HCT116 (cell line): ENCODE measurements around the gene TGM1. TPM values are rescaled to one million over a fixed set of nuclear protein-coding genes. Genes with fewer than 3 reads are reported as not detected.
A peak's percentile ranks its signal among the peaks of the same experiment; 100 is the strongest.

Experiments
- ATAC-seq: fragments of 200-7000 bp; cut with Tn5 transposase; 2 replicates; pipeline ENCODE4 v1.9.1; 2020; ENCODE audit warnings: mild to moderate bottlenecking, moderate library complexity
- BruUV-seq: library from RNA; stranded (reverse); fragments of 400-500 nt; replicated peaks from 2 replicates; lab custom pipeline; 2021; lab: Mats Ljungman, UMichigan
- CTCF ChIA-PET: fragments of 300-600 bp; sonication (Branson Sonifier 250); formaldehyde crosslinking; loops from one replicate; lab custom pipeline; 2021; ENCODE audit warnings: antibody characterized with exemption; lab: Charles Lee
- POLR2A ChIA-PET: fragments of 300-600, 350-600 bp; sonication (Branson Sonifier 250); formaldehyde crosslinking; loops from one replicate; lab custom pipeline; 2021; ENCODE audit warnings: antibody characterized with exemption; lab: Charles Lee
- RAD21 ChIA-PET, 2 experiments: fragments of 300-600 bp; sonication (Branson Sonifier 250); formaldehyde crosslinking; loops; one replicate each; lab custom pipeline; 2023; ENCODE audit warnings: low total read pairs in 2 of 2; ENCODE audit not compliant: uncharacterized antibody in 2 of 2, unreplicated experiment in 2 of 2, low non-redundant PET in 1 of 2; lab: Charles Lee
- DNase-seq: peaks from one replicate; pipeline ENCODE4 v3.0.0-alpha.2; 2010; ENCODE audit warnings: low read depth, low spot score
- H2AFZ ChIP-seq: fragments of 200-600 bp; shearing (Covaris generic), sonication (generic); 2 replicates; pipeline ENCODE4 v1.6.1; 2017; ENCODE audit warnings: low read depth, mixed run types, mixed read lengths, antibody characterized with exemption, low read length; ENCODE audit not compliant: poor library complexity, severe bottlenecking
- H3K27ac ChIP-seq: 2 replicates; pipeline ENCODE4 v1.5.1; 2012; ENCODE audit warnings: low read depth, low read length
- H3K27me3 ChIP-seq: fragments of 200-600 bp; sonication (generic); 2 replicates; pipeline ENCODE4 v1.6.1; 2016; ENCODE audit warnings: mixed run types, low read length, mixed read lengths; ENCODE audit not compliant: insufficient read depth
- H3K36me3 ChIP-seq, 2 experiments: fragments of 200-500 bp in 1 of 2; fragments of 200-600 bp in 1 of 2; sonication (Bioruptor generic) in 1 of 2; sonication (generic) in 1 of 2; 2 replicates each; pipeline versions ENCODE4 v1.5.1 to v1.6.1; 2014 to 2016; ENCODE audit warnings: low read length in 2 of 2, inconsistent platforms in 1 of 2, mixed read lengths in 1 of 2, mixed run types in 1 of 2; ENCODE audit not compliant: insufficient read depth in 2 of 2, control insufficient read depth in 1 of 2
- H3K4me1 ChIP-seq, 2 experiments: fragments of 200-600 bp in 1 of 2; sonication (generic) in 1 of 2; 2 replicates each; pipeline versions ENCODE4 v1.5.1 to v1.6.1; 2012 to 2017; ENCODE audit warnings: low read length in 2 of 2, inconsistent platforms in 1 of 2, mild to moderate bottlenecking in 1 of 2, mixed read lengths in 1 of 2, mixed run types in 1 of 2, moderate library complexity in 1 of 2; ENCODE audit not compliant: insufficient read depth in 2 of 2, control insufficient read depth in 1 of 2
- H3K4me2 ChIP-seq: fragments of 200-600 bp; sonication (generic); 2 replicates; pipeline ENCODE4 v1.6.1; 2017; ENCODE audit warnings: mixed run types, low read length, mixed read lengths
- H3K4me3 ChIP-seq, 2 experiments: fragments of 200-600 bp in 1 of 2; sonication (generic) in 1 of 2; replicated peaks in 1 of 2; 2 replicates each; pipeline ENCODE4 v1.5.1; 2011 to 2016; ENCODE audit warnings: low read length in 2 of 2, control low read depth in 1 of 2, low read depth in 1 of 2, mild to moderate bottlenecking in 1 of 2, mixed read lengths in 1 of 2, mixed run types in 1 of 2
- H3K79me2 ChIP-seq: fragments of 200-600 bp; sonication (generic); 2 replicates; pipeline ENCODE4 v1.6.1; 2017; ENCODE audit warnings: mild to moderate bottlenecking, mixed run types, low read length, moderate library complexity, mixed read lengths; ENCODE audit not compliant: insufficient read depth
- H3K9ac ChIP-seq: fragments of 200-600 bp; sonication (generic); 2 replicates; pipeline ENCODE4 v1.6.1; 2016; ENCODE audit warnings: low read length, mixed read lengths
- H3K9me2 ChIP-seq: fragments of 200-600 bp; sonication (generic), shearing (Covaris generic); 2 replicates; pipeline ENCODE4 v1.6.1; 2017; ENCODE audit warnings: mixed run types, mild to moderate bottlenecking, moderate library complexity; ENCODE audit not compliant: insufficient read depth
- H3K9me3 ChIP-seq, 2 experiments: fragments of 200-500 bp in 1 of 2; fragments of 200-600 bp in 1 of 2; sonication (Bioruptor generic) in 1 of 2; sonication (generic) in 1 of 2; 2 replicates each; pipeline ENCODE4 v1.6.1; 2014 to 2017; ENCODE audit warnings: low read length in 2 of 2, mixed read lengths in 2 of 2, inconsistent platforms in 1 of 2, low read depth in 1 of 2, mild to moderate bottlenecking in 1 of 2, mixed run types in 1 of 2, moderate library complexity in 1 of 2; ENCODE audit not compliant: control insufficient read depth in 1 of 2, insufficient read depth in 1 of 2
- H4K20me1 ChIP-seq: fragments of 200-600 bp; sonication (generic), shearing (Covaris generic); 2 replicates; pipeline ENCODE4 v1.6.1; 2017; ENCODE audit warnings: mixed run types, mild to moderate bottlenecking, moderate library complexity; ENCODE audit not compliant: insufficient read depth
- CTCF ChIP-seq, 3 experiments: fragments of 200-600 bp in 1 of 3; sonication (generic) in 1 of 3; IDR thresholded peaks in 2 of 3; conservative IDR thresholded peaks in 1 of 3; 2 replicates each; pipeline ENCODE4 v1.5.1; 2012 to 2017; ENCODE audit warnings: low read depth in 2 of 3, low read length in 2 of 3, antibody characterized with exemption in 1 of 3, borderline replicate concordance in 1 of 3, control low read depth in 1 of 3, mild to moderate bottlenecking in 1 of 3, mixed read lengths in 1 of 3, mixed run types in 1 of 3, moderate library complexity in 1 of 3; ENCODE audit not compliant: insufficient read depth in 1 of 3
- EGR1 ChIP-seq: IDR thresholded peaks from 2 replicates; pipeline ENCODE4 v1.6.1; 2012; ENCODE audit warnings: low read depth
- ELF1 ChIP-seq: IDR thresholded peaks from 2 replicates; pipeline ENCODE4 v1.6.1; 2012; ENCODE audit warnings: low read depth, borderline replicate concordance
- EZH2 ChIP-seq: fragments of 200-600 bp; sonication (generic); IDR thresholded peaks from 2 replicates; pipeline ENCODE4 v1.6.1; 2017; ENCODE audit warnings: antibody characterized with exemption, mixed run types
- EZH2phosphoT487 ChIP-seq: fragments of 200-600 bp; IDR thresholded peaks from 2 replicates; pipeline ENCODE4 v1.6.1; 2018; ENCODE audit warnings: antibody characterized with exemption, borderline replicate concordance
- FOSL1 ChIP-seq: IDR thresholded peaks from 2 replicates; pipeline ENCODE4 v1.6.1; 2012; ENCODE audit warnings: low read depth
- JUND ChIP-seq: IDR thresholded peaks from 2 replicates; pipeline ENCODE4 v1.6.1; 2012
- MAX ChIP-seq: IDR thresholded peaks from 2 replicates; pipeline ENCODE4 v1.6.1; 2012
- SIN3A ChIP-seq: IDR thresholded peaks from 2 replicates; pipeline ENCODE4 v1.6.1; 2012; ENCODE audit warnings: low read depth
- SP1 ChIP-seq: IDR thresholded peaks from 2 replicates; pipeline ENCODE4 v1.6.1; 2012; ENCODE audit warnings: low read depth
- TCF7L2 ChIP-seq: IDR thresholded peaks from 2 replicates; pipeline ENCODE4 v1.7.0; 2011; ENCODE audit warnings: borderline replicate concordance, inconsistent platforms; ENCODE audit not compliant: insufficient read depth, insufficient read length; ENCODE audit errors: extremely low read depth
- YY1 ChIP-seq: IDR thresholded peaks from 2 replicates; pipeline ENCODE4 v1.6.1; 2011; ENCODE audit warnings: low read length, low read depth, moderate library complexity, mild to moderate bottlenecking; ENCODE audit not compliant: insufficient replicate concordance; ENCODE audit errors: extremely low read depth
- ZFX ChIP-seq: fragments of 450-650 bp; IDR thresholded peaks from 2 replicates; pipeline ENCODE4 v1.6.1; 2017
- intact Hi-C: fragments of 100-400 bp; cut with micrococcal nuclease; formaldehyde crosslinking; loops from 2 replicates; pipeline ENCODE4 v1.10.0; 2022
- total RNA-seq: library from RNA; stranded (reverse); gene quantifications from one replicate; pipeline ENCODE4 v1.2.1, GENCODE V29; 2021; ENCODE audit not compliant: unreplicated experiment
- TF ChIP-seq, protein P1 (sequence below): IDR thresholded peaks from 2 replicates; pipeline ENCODE4 v1.6.1; 2011; ENCODE audit warnings: mild to moderate bottlenecking, low read length, moderate library complexity; ENCODE audit not compliant: insufficient replicate concordance; ENCODE audit errors: extremely low read depth

Gene TGM1
- total RNA-seq, 1 experiment from 2014 or later: 5.6 TPM

GRCh38 chr14:24240110-24240918, 22.7 kb downstream of the TGM1 start:
- TF ChIP-seq MAX (no peak), EZH2phosphoT487 (no peak), EGR1 (no peak), YY1 (no peak), JUND (no peak), CTCF (IDR thresholded peaks at IDR 0.05 in 2 of 3, conservative IDR thresholded peaks at IDR 0.05 in 1 of 3; ENCODE audit: borderline replicate concordance in 1 of 3, insufficient read depth in 1 of 3, low read depth in 2 of 3, low read length in 2 of 3) (no peak), EZH2 (no peak), TCF7L2 (no peak), ELF1 (no peak), SP1 (no peak), ZFX (no peak), SIN3A (no peak), FOSL1 (no peak)
- TF ChIP-seq, protein P1, sequence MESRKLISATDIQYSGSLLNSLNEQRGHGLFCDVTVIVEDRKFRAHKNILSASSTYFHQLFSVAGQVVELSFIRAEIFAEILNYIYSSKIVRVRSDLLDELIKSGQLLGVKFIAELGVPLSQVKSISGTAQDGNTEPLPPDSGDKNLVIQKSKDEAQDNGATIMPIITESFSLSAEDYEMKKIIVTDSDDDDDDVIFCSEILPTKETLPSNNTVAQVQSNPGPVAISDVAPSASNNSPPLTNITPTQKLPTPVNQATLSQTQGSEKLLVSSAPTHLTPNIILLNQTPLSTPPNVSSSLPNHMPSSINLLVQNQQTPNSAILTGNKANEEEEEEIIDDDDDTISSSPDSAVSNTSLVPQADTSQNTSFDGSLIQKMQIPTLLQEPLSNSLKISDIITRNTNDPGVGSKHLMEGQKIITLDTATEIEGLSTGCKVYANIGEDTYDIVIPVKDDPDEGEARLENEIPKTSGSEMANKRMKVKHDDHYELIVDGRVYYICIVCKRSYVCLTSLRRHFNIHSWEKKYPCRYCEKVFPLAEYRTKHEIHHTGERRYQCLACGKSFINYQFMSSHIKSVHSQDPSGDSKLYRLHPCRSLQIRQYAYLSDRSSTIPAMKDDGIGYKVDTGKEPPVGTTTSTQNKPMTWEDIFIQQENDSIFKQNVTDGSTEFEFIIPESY: no peak
- Histone ChIP-seq H3K4me1 (peaks cover 11 to 40% of the 10 kb centered on the region in 2 experiments), H3K9me2 (no peaks in the 10 kb centered on the region), H3K9me3 (no peaks in the 10 kb centered on the region), H3K27ac (no peak overlapping the region), H3K4me2 (no peak overlapping the region), H3K36me3 (peaks cover 45 to 52% of the 10 kb centered on the region in 2 experiments; a peak in 3 of 4 replicates), H3K4me3 (no peak overlapping the region), H3K27me3 (no peaks in the 10 kb centered on the region), H4K20me1 (no peaks in the 10 kb centered on the region), H3K9ac (peak overlapping the region; percentile 6; the same call in 1 of the 2 replicates), H2AFZ (no peak overlapping the region), H3K79me2 (peaks cover 20% of the 10 kb centered on the region; the same call in 1 of the 2 replicates)
- RAD21 ChIA-PET: no interaction called here
- CTCF ChIA-PET: no interaction called here
- DNase-seq (no peak), ATAC-seq (no peak)
- intact Hi-C loops: no loop called here
- POLR2A ChIA-PET: no interaction called here
- BruUV-seq: no TSS peak
